Hepatocyte (in vitro differentiated cells): ENCODE data around the gene FRZB.

Source experiments
- EZH2 ChIP-seq: fragments of 200-600 bp; sonication (generic); IDR thresholded peaks from 2 replicates; pipeline ENCODE4 v1.6.1; 2016; ENCODE audit warnings: antibody characterized with exemption, mild to moderate bottlenecking, borderline replicate concordance
- EZH2phosphoT487 ChIP-seq: fragments of 200-600 bp; sonication (generic); IDR thresholded peaks from one replicate; pipeline ENCODE4 v1.6.1; 2018; ENCODE audit warnings: antibody characterized with exemption, mild to moderate bottlenecking, low read depth, moderate library complexity; ENCODE audit not compliant: unreplicated experiment, severe bottlenecking
- TF ChIP-seq, protein P1 (sequence below): fragments of 200-600 bp; sonication (generic); IDR thresholded peaks from 2 replicates; pipeline ENCODE4 v1.5.1; 2016; ENCODE audit warnings: antibody characterized with exemption, mild to moderate bottlenecking; ENCODE audit not compliant: poor library complexity

DNA sequence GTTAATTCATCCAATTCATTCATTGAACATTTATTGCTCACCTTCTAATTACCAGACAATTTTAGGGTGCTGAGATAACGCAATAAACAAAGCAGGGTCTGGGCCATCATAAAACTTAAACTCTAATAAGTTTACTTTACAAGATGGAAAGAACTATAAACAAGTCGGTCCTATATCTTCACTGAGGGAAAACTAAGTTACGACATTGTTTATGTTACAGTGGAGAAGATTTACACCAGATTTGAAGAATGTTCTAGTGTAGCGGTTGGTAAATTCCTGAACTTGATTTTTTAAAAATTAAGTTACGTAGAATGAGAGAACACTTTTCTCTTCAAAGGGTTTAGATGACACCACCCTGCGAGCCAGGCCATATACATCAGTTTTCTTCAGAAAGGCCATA, 20.7 kb upstream of the FRZB start:
- TF ChIP-seq, protein P1, sequence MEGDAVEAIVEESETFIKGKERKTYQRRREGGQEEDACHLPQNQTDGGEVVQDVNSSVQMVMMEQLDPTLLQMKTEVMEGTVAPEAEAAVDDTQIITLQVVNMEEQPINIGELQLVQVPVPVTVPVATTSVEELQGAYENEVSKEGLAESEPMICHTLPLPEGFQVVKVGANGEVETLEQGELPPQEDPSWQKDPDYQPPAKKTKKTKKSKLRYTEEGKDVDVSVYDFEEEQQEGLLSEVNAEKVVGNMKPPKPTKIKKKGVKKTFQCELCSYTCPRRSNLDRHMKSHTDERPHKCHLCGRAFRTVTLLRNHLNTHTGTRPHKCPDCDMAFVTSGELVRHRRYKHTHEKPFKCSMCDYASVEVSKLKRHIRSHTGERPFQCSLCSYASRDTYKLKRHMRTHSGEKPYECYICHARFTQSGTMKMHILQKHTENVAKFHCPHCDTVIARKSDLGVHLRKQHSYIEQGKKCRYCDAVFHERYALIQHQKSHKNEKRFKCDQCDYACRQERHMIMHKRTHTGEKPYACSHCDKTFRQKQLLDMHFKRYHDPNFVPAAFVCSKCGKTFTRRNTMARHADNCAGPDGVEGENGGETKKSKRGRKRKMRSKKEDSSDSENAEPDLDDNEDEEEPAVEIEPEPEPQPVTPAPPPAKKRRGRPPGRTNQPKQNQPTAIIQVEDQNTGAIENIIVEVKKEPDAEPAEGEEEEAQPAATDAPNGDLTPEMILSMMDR = no peak
- TF ChIP-seq EZH2 (no peak), EZH2phosphoT487 (no peak)
